HepG2 (cell line): ENCODE results near the gene ITK. TPM values are rescaled to one million over a fixed set of nuclear protein-coding genes. Genes with fewer than 3 reads are reported as not detected.

ENCODE experiments used
- ADNP ChIP-seq: sonication (generic); formaldehyde crosslinking; IDR thresholded peaks from 2 replicates; pipeline ENCODE4 v1.4.0; 2020; ENCODE audit warnings: missing genetic modification reagents
- CHD4 ChIP-seq: fragments of 200-600 bp; sonication (generic); IDR thresholded peaks from 2 replicates; pipeline ENCODE4 v1.7.0; 2017; ENCODE audit warnings: mild to moderate bottlenecking, low read length, borderline replicate concordance
- FOXC1 ChIP-seq: sonication (generic); formaldehyde crosslinking; IDR thresholded peaks from 2 replicates; pipeline ENCODE4 v1.8.0; 2022; ENCODE audit warnings: mild to moderate bottlenecking, missing genetic modification reagents, borderline replicate concordance
- HNRNPH1 ChIP-seq: fragments of 200-400 bp; formaldehyde crosslinking; optimal IDR thresholded peaks from 2 replicates; pipeline ENCODE3; 2017; ENCODE audit warnings: mild to moderate bottlenecking, low read depth, low read length
- KLF15 ChIP-seq: sonication (generic); formaldehyde crosslinking; IDR thresholded peaks from 2 replicates; pipeline ENCODE4 v1.8.1; 2023; ENCODE audit warnings: borderline replicate concordance, mild to moderate bottlenecking, inconsistent platforms, missing genetic modification reagents, mixed read lengths
- MAFK ChIP-seq, 2 experiments: IDR thresholded peaks in 1 of 2; conservative IDR thresholded peaks in 1 of 2; 2 replicates each; pipeline ENCODE4 v1.6.1; 2011; ENCODE audit warnings: improper control_type of control experiment in 2 of 2, low read length in 2 of 2
- MTERF4 ChIP-seq: sonication (generic); formaldehyde crosslinking; IDR thresholded peaks from 2 replicates; pipeline ENCODE4 v1.8.0; 2023; ENCODE audit warnings: mild to moderate bottlenecking, missing genetic modification reagents
- PHF5A ChIP-seq: IDR thresholded peaks from one replicate; pipeline ENCODE4 v1.6.1; 2018; ENCODE audit warnings: low read depth, missing genetic modification reagents; ENCODE audit not compliant: unreplicated experiment
- RBM22 ChIP-seq: fragments of 200-400 bp; formaldehyde crosslinking; optimal IDR thresholded peaks from 2 replicates; pipeline ENCODE3; 2017; ENCODE audit warnings: mild to moderate bottlenecking, low read length, moderate library complexity
- REL ChIP-seq: sonication (generic); formaldehyde crosslinking; conservative IDR thresholded peaks from 2 replicates; pipeline ENCODE4 v1.8.0; 2022; ENCODE audit warnings: mild to moderate bottlenecking, missing genetic modification reagents, moderate library complexity
- ZC3H4 ChIP-seq: sonication (generic); formaldehyde crosslinking; IDR thresholded peaks from 2 replicates; pipeline ENCODE4 v1.4.0; 2020; ENCODE audit warnings: missing genetic modification reagents, borderline replicate concordance
- ZFX ChIP-seq: sonication (generic); formaldehyde crosslinking; IDR thresholded peaks from 2 replicates; pipeline ENCODE4 v1.4.0; 2020; ENCODE audit warnings: mild to moderate bottlenecking, low read depth, missing genetic modification reagents, moderate library complexity
- ZNF33A ChIP-seq: sonication (generic); formaldehyde crosslinking; IDR thresholded peaks from 2 replicates; pipeline ENCODE4 v1.5.1; 2020; ENCODE audit warnings: missing genetic modification reagents, mild to moderate bottlenecking, moderate library complexity, borderline replicate concordance
- ZNF432 ChIP-seq: sonication (generic); formaldehyde crosslinking; IDR thresholded peaks from 2 replicates; pipeline ENCODE4 v1.5.0; 2020; ENCODE audit warnings: missing genetic modification reagents, mild to moderate bottlenecking, borderline replicate concordance
- ZNF451 ChIP-seq: sonication (generic); formaldehyde crosslinking; IDR thresholded peaks from 2 replicates; pipeline ENCODE4 v1.5.0; 2020; ENCODE audit warnings: mild to moderate bottlenecking, missing genetic modification reagents
- ZNF768 ChIP-seq: sonication (generic); formaldehyde crosslinking; IDR thresholded peaks from 2 replicates; pipeline ENCODE4 v1.4.0; 2020; ENCODE audit warnings: missing genetic modification reagents
- polyA plus RNA-seq, 8 experiments: library from polyadenylated mRNA; depleted of rRNA in 3 of 8; stranded (reverse) in 7 of 8; unstranded in 1 of 8; fragments of >200 nt; fragmentation: Illumina TruSeq in 4 of 8; extraction: Trizol in 4 of 8; gene quantifications; 2 replicates each; pipeline versions ENCODE4 v1.2.1 to v1.2.3, GENCODE V29; 2011 to 2016; ENCODE audit warnings: low read depth in 4 of 8, missing spikeins in 1 of 8, mixed read lengths in 1 of 8; ENCODE audit not compliant: insufficient read depth in 1 of 8
- total RNA-seq, 5 experiments: library from RNA; depleted of rRNA; stranded (reverse); fragments of >200 nt; fragmentation: Illumina TruSeq; extraction: Trizol; gene quantifications; 2 replicates each; pipeline ENCODE4 v1.2.3, GENCODE V29; 2016; ENCODE audit warnings: low read depth in 1 of 5
- TF ChIP-seq, protein P1 (sequence below): sonication (generic); formaldehyde crosslinking; IDR thresholded peaks from 2 replicates; pipeline ENCODE4 v1.4.0; 2020; ENCODE audit warnings: missing genetic modification reagents
- TF ChIP-seq, protein P2 (sequence below): sonication (generic); formaldehyde crosslinking; IDR thresholded peaks from 2 replicates; pipeline ENCODE4 v1.4.0; 2020; ENCODE audit warnings: missing genetic modification reagents, borderline replicate concordance
- TF ChIP-seq, protein P3 (sequence below): sonication (generic); formaldehyde crosslinking; IDR thresholded peaks from 2 replicates; pipeline ENCODE4 v1.9.0; 2021; ENCODE audit warnings: missing genetic modification reagents, mild to moderate bottlenecking, borderline replicate concordance

The ITK gene
- total and polyA plus RNA-seq, 2 of the 13 experiments (the other 11 are each of a cell fraction or from before 2014, with no cell fraction given), result 0.01 TPM; not detected in 1

GRCh38 chr5:157265714-157266285 lies 85.2 kb downstream of the ITK start, which contains the start of gene CYFIP2 (continued):
- TF ChIP-seq MTERF4 (CRISPR knock-in tag) (0 out of 2 replicates have a peak, but pooled peaks have one; percentile 17), RBM22 (no peak), HNRNPH1 (no peak), KLF15 (CRISPR knock-in tag) (no peak), PHF5A (no peak), ZNF33A (CRISPR knock-in tag) (no peak), CHD4 (no peak), MAFK (conservative IDR thresholded peaks at IDR 0.05 in 1 of 2, IDR thresholded peaks at IDR 0.05 in 1 of 2; ENCODE audit: low read length in 2 of 2) (no peak), ZC3H4 (CRISPR knock-in tag) (no peak), FOXC1 (CRISPR knock-in tag) (no peak), ZNF768 (CRISPR knock-in tag) (no peak; the same call in 1 of the 2 replicates), ZNF432 (CRISPR knock-in tag) (no peak), ZFX (CRISPR knock-in tag) (no peak), REL (CRISPR knock-in tag) (no peak), ZNF451 (CRISPR knock-in tag) (no peak), ADNP (CRISPR knock-in tag) (no peak)
- TF ChIP-seq, protein P1, sequence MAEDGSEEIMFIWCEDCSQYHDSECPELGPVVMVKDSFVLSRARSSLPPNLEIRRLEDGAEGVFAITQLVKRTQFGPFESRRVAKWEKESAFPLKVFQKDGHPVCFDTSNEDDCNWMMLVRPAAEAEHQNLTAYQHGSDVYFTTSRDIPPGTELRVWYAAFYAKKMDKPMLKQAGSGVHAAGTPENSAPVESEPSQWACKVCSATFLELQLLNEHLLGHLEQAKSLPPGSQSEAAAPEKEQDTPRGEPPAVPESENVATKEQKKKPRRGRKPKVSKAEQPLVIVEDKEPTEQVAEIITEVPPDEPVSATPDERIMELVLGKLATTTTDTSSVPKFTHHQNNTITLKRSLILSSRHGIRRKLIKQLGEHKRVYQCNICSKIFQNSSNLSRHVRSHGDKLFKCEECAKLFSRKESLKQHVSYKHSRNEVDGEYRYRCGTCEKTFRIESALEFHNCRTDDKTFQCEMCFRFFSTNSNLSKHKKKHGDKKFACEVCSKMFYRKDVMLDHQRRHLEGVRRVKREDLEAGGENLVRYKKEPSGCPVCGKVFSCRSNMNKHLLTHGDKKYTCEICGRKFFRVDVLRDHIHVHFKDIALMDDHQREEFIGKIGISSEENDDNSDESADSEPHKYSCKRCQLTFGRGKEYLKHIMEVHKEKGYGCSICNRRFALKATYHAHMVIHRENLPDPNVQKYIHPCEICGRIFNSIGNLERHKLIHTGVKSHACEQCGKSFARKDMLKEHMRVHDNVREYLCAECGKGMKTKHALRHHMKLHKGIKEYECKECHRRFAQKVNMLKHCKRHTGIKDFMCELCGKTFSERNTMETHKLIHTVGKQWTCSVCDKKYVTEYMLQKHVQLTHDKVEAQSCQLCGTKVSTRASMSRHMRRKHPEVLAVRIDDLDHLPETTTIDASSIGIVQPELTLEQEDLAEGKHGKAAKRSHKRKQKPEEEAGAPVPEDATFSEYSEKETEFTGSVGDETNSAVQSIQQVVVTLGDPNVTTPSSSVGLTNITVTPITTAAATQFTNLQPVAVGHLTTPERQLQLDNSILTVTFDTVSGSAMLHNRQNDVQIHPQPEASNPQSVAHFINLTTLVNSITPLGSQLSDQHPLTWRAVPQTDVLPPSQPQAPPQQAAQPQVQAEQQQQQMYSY (CRISPR knock-in tag), result no peak
- TF ChIP-seq, protein P2, sequence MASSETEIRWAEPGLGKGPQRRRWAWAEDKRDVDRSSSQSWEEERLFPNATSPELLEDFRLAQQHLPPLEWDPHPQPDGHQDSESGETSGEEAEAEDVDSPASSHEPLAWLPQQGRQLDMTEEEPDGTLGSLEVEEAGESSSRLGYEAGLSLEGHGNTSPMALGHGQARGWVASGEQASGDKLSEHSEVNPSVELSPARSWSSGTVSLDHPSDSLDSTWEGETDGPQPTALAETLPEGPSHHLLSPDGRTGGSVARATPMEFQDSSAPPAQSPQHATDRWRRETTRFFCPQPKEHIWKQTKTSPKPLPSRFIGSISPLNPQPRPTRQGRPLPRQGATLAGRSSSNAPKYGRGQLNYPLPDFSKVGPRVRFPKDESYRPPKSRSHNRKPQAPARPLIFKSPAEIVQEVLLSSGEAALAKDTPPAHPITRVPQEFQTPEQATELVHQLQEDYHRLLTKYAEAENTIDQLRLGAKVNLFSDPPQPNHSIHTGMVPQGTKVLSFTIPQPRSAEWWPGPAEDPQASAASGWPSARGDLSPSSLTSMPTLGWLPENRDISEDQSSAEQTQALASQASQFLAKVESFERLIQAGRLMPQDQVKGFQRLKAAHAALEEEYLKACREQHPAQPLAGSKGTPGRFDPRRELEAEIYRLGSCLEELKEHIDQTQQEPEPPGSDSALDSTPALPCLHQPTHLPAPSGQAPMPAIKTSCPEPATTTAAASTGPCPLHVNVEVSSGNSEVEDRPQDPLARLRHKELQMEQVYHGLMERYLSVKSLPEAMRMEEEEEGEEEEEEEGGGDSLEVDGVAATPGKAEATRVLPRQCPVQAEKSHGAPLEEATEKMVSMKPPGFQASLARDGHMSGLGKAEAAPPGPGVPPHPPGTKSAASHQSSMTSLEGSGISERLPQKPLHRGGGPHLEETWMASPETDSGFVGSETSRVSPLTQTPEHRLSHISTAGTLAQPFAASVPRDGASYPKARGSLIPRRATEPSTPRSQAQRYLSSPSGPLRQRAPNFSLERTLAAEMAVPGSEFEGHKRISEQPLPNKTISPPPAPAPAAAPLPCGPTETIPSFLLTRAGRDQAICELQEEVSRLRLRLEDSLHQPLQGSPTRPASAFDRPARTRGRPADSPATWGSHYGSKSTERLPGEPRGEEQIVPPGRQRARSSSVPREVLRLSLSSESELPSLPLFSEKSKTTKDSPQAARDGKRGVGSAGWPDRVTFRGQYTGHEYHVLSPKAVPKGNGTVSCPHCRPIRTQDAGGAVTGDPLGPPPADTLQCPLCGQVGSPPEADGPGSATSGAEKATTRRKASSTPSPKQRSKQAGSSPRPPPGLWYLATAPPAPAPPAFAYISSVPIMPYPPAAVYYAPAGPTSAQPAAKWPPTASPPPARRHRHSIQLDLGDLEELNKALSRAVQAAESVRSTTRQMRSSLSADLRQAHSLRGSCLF (CRISPR knock-in tag), result no peak
- TF ChIP-seq, protein P3, sequence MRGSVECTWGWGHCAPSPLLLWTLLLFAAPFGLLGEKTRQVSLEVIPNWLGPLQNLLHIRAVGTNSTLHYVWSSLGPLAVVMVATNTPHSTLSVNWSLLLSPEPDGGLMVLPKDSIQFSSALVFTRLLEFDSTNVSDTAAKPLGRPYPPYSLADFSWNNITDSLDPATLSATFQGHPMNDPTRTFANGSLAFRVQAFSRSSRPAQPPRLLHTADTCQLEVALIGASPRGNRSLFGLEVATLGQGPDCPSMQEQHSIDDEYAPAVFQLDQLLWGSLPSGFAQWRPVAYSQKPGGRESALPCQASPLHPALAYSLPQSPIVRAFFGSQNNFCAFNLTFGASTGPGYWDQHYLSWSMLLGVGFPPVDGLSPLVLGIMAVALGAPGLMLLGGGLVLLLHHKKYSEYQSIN (CRISPR knock-in tag), result no peak
